Peyer's patch (tissue), 4 donors: ENCODE results near the gene NLK. TPM values are rescaled to one million over a fixed set of nuclear protein-coding genes. Genes with fewer than 3 reads are reported as not detected.
"Not testable (repeated sequence)": the region's sequence is repeated elsewhere in the genome, so short reads cannot be mapped to it uniquely, and the experiment has no call there.

Experiments
- DNase-seq, 3 donors: peaks; one replicate each; pipeline ENCODE4 v3.0.0-alpha.2; 2017 to 2019
- H3K27ac ChIP-seq, 4 donors: fragments of 200-600 bp; sonication (generic); one replicate each; pipeline ENCODE4 v1.5.1; 2016 to 2019
- H3K27me3 ChIP-seq, 2 donors: fragments of 200-600 bp; sonication (generic); one replicate each; pipeline ENCODE4 v1.5.1; 2019
- H3K36me3 ChIP-seq, 3 donors: fragments of 200-600 bp; sonication (generic); one replicate each; pipeline ENCODE4 v1.5.1; 2016 to 2019
- H3K4me1 ChIP-seq, 4 donors: fragments of 200-600 bp; sonication (generic); one replicate each; pipeline ENCODE4 v1.5.1; 2016 to 2019
- H3K4me3 ChIP-seq, 4 donors: fragments of 200-600 bp; sonication (generic); 1 replicate in 3 of 4; 2 replicates in 1 of 4; pipeline ENCODE4 v1.5.1; 2016 to 2019; ENCODE audit warnings: mild to moderate bottlenecking in 1 of 4
- H3K9me3 ChIP-seq, 4 donors: fragments of 200-600 bp; sonication (generic); one replicate each; pipeline ENCODE4 v1.5.1; 2016 to 2019; ENCODE audit warnings: mild to moderate bottlenecking in 1 of 4
- POLR2A ChIP-seq, 2 donors: fragments of 450-650 bp; IDR thresholded peaks; one replicate each; pipeline ENCODE4 v1.5.1; 2017; ENCODE audit warnings: antibody characterized with exemption in 2 of 2, mild to moderate bottlenecking in 2 of 2, moderate library complexity in 2 of 2
- total RNA-seq, 4 donors: library from RNA; depleted of rRNA; stranded (reverse); fragments of >200 nt; gene quantifications; one replicate each; pipeline ENCODE4 v1.1.0, GENCODE V29; 2016
- TF ChIP-seq, protein P1 (sequence below), 6 experiments: fragments of 450-650 bp in 4 of 6; fragments of 200-600 bp in 2 of 6; sonication (generic) in 1 of 6; IDR thresholded peaks; one replicate each; pipeline ENCODE4 v1.5.1; 2017 to 2019; ENCODE audit warnings: antibody characterized with exemption in 6 of 6, mild to moderate bottlenecking in 3 of 6, moderate library complexity in 1 of 6

The NLK gene
- total RNA-seq, 4 donors from 2014 or later, result 20.5 to 45.4 (median 27.1) TPM

DNA sequence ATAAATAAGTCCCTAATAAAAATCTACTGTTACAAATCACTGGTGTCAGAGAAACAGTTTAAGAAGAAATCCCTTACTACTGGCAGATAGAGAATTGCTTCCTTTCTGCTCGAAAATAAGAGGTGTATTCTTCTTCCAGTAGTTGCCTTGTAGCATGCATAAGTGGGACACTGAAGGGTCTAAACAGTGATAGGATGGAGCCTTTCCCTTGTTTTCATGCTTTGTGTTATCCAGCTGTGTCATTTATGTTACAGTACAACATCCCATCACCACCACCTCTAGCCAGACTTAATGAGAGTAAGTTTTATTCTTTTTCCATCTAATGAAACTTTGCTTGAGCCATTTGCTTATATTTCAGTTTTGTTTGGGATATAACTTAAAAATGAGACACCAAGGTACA is 54.3 kb downstream of the NLK start:
- H3K4me3 ChIP-seq, result no peak overlapping the region
- H3K36me3 ChIP-seq, result no peaks in the 10 kb centered on the region
- peaks cover 0 to 6% (median 0%) of the 10 kb centered on the region in 4 donors for H3K4me1 ChIP-seq
- H3K27me3 ChIP-seq, result no peaks in the 10 kb centered on the region
- DNase-seq, result no peak
- TF ChIP-seq, protein P1, sequence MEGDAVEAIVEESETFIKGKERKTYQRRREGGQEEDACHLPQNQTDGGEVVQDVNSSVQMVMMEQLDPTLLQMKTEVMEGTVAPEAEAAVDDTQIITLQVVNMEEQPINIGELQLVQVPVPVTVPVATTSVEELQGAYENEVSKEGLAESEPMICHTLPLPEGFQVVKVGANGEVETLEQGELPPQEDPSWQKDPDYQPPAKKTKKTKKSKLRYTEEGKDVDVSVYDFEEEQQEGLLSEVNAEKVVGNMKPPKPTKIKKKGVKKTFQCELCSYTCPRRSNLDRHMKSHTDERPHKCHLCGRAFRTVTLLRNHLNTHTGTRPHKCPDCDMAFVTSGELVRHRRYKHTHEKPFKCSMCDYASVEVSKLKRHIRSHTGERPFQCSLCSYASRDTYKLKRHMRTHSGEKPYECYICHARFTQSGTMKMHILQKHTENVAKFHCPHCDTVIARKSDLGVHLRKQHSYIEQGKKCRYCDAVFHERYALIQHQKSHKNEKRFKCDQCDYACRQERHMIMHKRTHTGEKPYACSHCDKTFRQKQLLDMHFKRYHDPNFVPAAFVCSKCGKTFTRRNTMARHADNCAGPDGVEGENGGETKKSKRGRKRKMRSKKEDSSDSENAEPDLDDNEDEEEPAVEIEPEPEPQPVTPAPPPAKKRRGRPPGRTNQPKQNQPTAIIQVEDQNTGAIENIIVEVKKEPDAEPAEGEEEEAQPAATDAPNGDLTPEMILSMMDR (IDR thresholded peaks at IDR 0.05), result no peak
- TF ChIP-seq POLR2A (IDR thresholded peaks at IDR 0.05), result no peak
- no peak overlapping the region for H3K27ac ChIP-seq
- H3K9me3 ChIP-seq, result no peaks in the 10 kb centered on the region

DNA sequence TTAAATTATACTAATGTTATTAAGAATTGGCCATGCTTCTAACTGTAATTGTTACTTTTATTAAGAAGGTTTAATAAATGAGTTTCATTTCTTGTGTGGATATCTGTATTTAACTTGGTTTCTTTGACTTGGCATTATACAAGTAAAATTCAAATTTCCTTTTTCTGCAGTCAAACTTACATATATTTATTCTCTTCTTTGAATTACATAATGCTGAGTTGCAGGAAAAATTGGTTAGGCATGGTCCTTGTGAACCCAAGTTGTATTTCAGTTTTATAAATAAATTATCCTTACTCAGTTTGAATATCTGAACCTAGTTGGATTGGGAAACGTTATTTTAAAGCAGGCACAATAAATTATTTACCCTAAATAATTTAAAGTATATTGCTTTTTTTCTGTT is 54.8 kb downstream of the NLK start:
- no peaks in the 10 kb centered on the region for H3K27me3 ChIP-seq
- H3K4me3 ChIP-seq, result no peak overlapping the region
- TF ChIP-seq, protein P1 (IDR thresholded peaks at IDR 0.05), result no peak
- TF ChIP-seq POLR2A (IDR thresholded peaks at IDR 0.05), result no peak
- DNase-seq, result no peak
- H3K4me1 ChIP-seq, result peaks cover 0 to 6% (median 0%) of the 10 kb centered on the region in 4 donors
- H3K9me3 ChIP-seq, result no peaks in the 10 kb centered on the region
- no peak overlapping the region for H3K27ac ChIP-seq
- no peaks in the 10 kb centered on the region for H3K36me3 ChIP-seq

DNA sequence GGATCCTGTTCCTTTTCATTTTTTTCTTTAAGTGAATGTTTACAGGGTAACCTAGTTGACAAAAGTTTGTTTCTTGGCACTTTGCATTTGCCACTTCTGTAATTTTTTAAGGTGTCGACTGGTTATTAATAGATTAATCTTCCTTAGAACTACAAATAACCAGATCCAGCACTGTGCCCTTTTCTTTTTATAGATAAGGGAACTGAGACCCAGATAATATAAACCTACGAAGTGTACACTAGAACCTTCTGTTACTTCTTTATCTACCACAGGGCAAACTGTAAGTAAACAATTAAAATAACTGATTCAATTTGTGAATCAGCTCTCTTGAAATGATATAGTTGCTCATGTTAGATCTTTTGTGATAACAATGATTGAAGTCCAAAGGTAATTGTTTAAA is 55.4 kb downstream of the NLK start:
- no peaks in the 10 kb centered on the region for H3K27me3 ChIP-seq
- DNase-seq, result no peak
- H3K4me3 ChIP-seq, result no peak overlapping the region
- no peak for TF ChIP-seq POLR2A (IDR thresholded peaks at IDR 0.05)
- TF ChIP-seq, protein P1 (IDR thresholded peaks at IDR 0.05), result no peak
- H3K27ac ChIP-seq, result no peak overlapping the region
- no peaks in the 10 kb centered on the region for H3K36me3 ChIP-seq
- peaks cover 0 to 6% (median 0%) of the 10 kb centered on the region in 4 donors for H3K4me1 ChIP-seq
- H3K9me3 ChIP-seq, result no peaks in the 10 kb centered on the region

DNA sequence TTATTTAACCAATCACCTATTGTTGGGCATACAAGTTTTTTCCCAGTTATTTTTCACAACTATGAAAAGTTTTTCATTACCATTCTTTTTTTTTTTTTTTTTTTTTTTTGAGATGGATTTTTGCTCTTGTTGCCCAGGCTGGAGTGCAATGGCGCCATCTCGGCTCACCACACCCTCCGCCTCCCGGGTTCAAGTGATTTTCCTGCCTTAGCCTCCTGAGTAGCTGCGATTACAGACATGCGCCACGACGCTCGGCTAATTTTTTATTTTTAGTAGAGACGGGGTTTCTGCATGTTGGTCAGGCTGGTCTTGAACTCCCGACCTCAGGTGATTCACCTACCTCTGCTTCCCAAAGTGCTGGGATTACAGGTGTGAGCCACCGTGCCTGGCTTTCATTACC is 56.1 kb downstream of the NLK start:
- not testable (repeated sequence) for H3K36me3 ChIP-seq, H3K9me3 ChIP-seq, DNase-seq, H3K4me1 ChIP-seq, H3K27me3 ChIP-seq, H3K27ac ChIP-seq, H3K4me3 ChIP-seq

DNA sequence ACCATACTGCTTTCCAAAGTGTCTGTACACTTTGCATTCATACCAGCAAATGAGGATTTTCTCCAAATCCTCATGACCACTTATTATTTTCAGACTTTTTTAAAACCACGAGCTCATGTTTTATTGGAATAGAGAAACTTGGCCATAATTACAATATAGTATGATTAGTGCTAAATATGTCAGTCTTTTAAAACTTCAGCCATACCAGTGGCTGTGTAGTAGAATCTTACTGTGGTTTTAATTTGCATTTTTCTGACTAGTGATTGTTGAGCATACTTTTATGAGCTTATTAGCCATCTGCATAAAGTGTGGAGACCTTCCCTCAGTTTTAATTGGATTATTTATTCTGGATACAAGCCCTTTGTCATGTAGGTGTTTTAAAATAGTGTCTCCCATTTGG is 57.8 kb downstream of the NLK start:
- DNase-seq, result no peak
- no peak overlapping the region for H3K4me3 ChIP-seq
- no peak overlapping the region for H3K27ac ChIP-seq
- H3K9me3 ChIP-seq, result no peaks in the 10 kb centered on the region
- no peaks in the 10 kb centered on the region for H3K27me3 ChIP-seq
- H3K4me1 ChIP-seq, result peaks cover 0 to 6% (median 0%) of the 10 kb centered on the region in 4 donors
- TF ChIP-seq, protein P1 (IDR thresholded peaks at IDR 0.05), result no peak
- TF ChIP-seq POLR2A (IDR thresholded peaks at IDR 0.05), result no peak
- H3K36me3 ChIP-seq, result no peaks in the 10 kb centered on the region

DNA sequence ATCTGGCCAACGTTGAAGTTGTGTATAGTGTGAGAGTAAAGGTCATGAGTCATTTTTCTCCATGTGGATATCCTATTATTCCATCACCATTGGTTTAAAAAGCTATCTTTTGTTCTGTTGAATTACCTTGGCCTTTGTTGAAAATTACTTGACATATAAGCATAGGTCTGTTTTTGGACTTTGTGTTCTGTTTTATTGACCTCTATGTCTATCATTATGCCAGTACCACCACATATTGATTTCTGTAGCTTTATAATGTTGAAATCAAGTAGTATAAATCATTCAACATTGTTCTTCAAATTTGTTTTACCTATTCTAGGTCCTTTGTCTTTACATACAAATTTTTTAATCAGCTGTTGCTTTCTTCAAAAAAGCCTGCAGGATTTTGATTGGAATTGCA is 58.5 kb downstream of the NLK start:
- no peak for TF ChIP-seq POLR2A (IDR thresholded peaks at IDR 0.05)
- TF ChIP-seq, protein P1 (IDR thresholded peaks at IDR 0.05), result no peak
- no peak overlapping the region for H3K4me3 ChIP-seq
- H3K9me3 ChIP-seq, result no peaks in the 10 kb centered on the region
- H3K36me3 ChIP-seq, result no peaks in the 10 kb centered on the region
- no peak overlapping the region for H3K27ac ChIP-seq
- H3K4me1 ChIP-seq, result peaks cover 0 to 6% (median 0%) of the 10 kb centered on the region in 4 donors
- DNase-seq, result no peak
- no peaks in the 10 kb centered on the region for H3K27me3 ChIP-seq
